Measurements from ENCODE around the gene SBF2. TPM values are rescaled to one million over a fixed set of nuclear protein-coding genes. Genes with fewer than 3 reads are reported as not detected.

The SBF2 gene
- total RNA-seq, 1 donor from 2014 or later: 24.0 TPM

- Histone ChIP-seq H3K36me3 (ENCODE audit: control insufficient read depth, insufficient read depth, low read length) (peaks cover 11% of the 10 kb centered on the region), H3K4me3 (ENCODE audit: low read depth, low read length) (no peak overlapping the region), H3K27me3 (ENCODE audit: control insufficient read depth, insufficient read depth, low read length) (no peaks in the 10 kb centered on the region)
- DNase-seq (ENCODE audit: low read depth): no peak
- TF ChIP-seq CTCF (IDR thresholded peaks at IDR 0.05; ENCODE audit: insufficient read depth, low read length, severe bottlenecking): no peak
- no peak for FAIRE-seq
These were observed 506.8 kb downstream of the SBF2 start for GRCh38 chr11:9787260-9787659.

- no peak for TF ChIP-seq CTCF (IDR thresholded peaks at IDR 0.05; ENCODE audit: insufficient read depth, low read length, severe bottlenecking)
- no peak overlapping the region for H3K4me3 ChIP-seq (ENCODE audit: low read depth, low read length)
- FAIRE-seq (no peak), DNase-seq (ENCODE audit: low read depth) (no peak)
- no peaks in the 10 kb centered on the region for H3K27me3 ChIP-seq (ENCODE audit: control insufficient read depth, insufficient read depth, low read length)
- H3K36me3 ChIP-seq (ENCODE audit: control insufficient read depth, insufficient read depth, low read length): peaks cover 17% of the 10 kb centered on the region
These were observed 509.3 kb downstream of the SBF2 start for GRCh38 chr11:9784602-9785315.

GRCh38 chr11:9783986-9784385 lies 510.0 kb downstream of the SBF2 start:
- no peak overlapping the region for H3K4me3 ChIP-seq (ENCODE audit: low read depth, low read length)
- no peaks in the 10 kb centered on the region for H3K27me3 ChIP-seq (ENCODE audit: control insufficient read depth, insufficient read depth, low read length)
- FAIRE-seq: no peak
- H3K36me3 ChIP-seq (ENCODE audit: control insufficient read depth, insufficient read depth, low read length): peaks cover 15% of the 10 kb centered on the region
- TF ChIP-seq CTCF (IDR thresholded peaks at IDR 0.05; ENCODE audit: insufficient read depth, low read length, severe bottlenecking): no peak
- no peak for DNase-seq (ENCODE audit: low read depth)

GRCh38 chr11:9780929-9781328 lies 513.1 kb downstream of the SBF2 start:
- H3K36me3 ChIP-seq (ENCODE audit: control insufficient read depth, insufficient read depth, low read length): peaks cover 8% of the 10 kb centered on the region
- H3K4me3 ChIP-seq (ENCODE audit: low read depth, low read length): no peak overlapping the region
- no peak for FAIRE-seq
- H3K27me3 ChIP-seq (ENCODE audit: control insufficient read depth, insufficient read depth, low read length): no peaks in the 10 kb centered on the region
- no peak for DNase-seq (ENCODE audit: low read depth)
- no peak for TF ChIP-seq CTCF (IDR thresholded peaks at IDR 0.05; ENCODE audit: insufficient read depth, low read length, severe bottlenecking)

GRCh38 chr11:9777525-9777924 lies 516.5 kb downstream of the SBF2 start:
- no peaks in the 10 kb centered on the region for H3K27me3 ChIP-seq (ENCODE audit: control insufficient read depth, insufficient read depth, low read length)
- H3K4me3 ChIP-seq (ENCODE audit: low read depth, low read length): no peak overlapping the region
- no peak for DNase-seq (ENCODE audit: low read depth)
- peaks cover 6% of the 10 kb centered on the region for H3K36me3 ChIP-seq (ENCODE audit: control insufficient read depth, insufficient read depth, low read length)
- TF ChIP-seq CTCF (IDR thresholded peaks at IDR 0.05; ENCODE audit: insufficient read depth, low read length, severe bottlenecking): no peak
- FAIRE-seq: no peak

GRCh38 chr11:9777066-9777465 lies 517.0 kb downstream of the SBF2 start:
- no peaks in the 10 kb centered on the region for H3K27me3 ChIP-seq (ENCODE audit: control insufficient read depth, insufficient read depth, low read length)
- no peak overlapping the region for H3K4me3 ChIP-seq (ENCODE audit: low read depth, low read length)
- FAIRE-seq (no peak), DNase-seq (ENCODE audit: low read depth) (no peak)
- no peak for TF ChIP-seq CTCF (IDR thresholded peaks at IDR 0.05; ENCODE audit: insufficient read depth, low read length, severe bottlenecking)
- H3K36me3 ChIP-seq (ENCODE audit: control insufficient read depth, insufficient read depth, low read length): peaks cover 6% of the 10 kb centered on the region

All from bronchial epithelial cell (primary cell).